Erythroblast (primary cell): Measurements from ENCODE around the gene LINGO1.

Experiments used
- GATA1 ChIP-seq: IDR thresholded peaks from 2 replicates; pipeline ENCODE4 v1.6.1; 2011; ENCODE audit warnings: low read depth, mild to moderate bottlenecking, control low read depth, low read length, moderate library complexity
- POLR2A ChIP-seq: IDR thresholded peaks from 2 replicates; pipeline ENCODE4 v1.6.1; 2011; ENCODE audit warnings: mild to moderate bottlenecking, low read length

DNA sequence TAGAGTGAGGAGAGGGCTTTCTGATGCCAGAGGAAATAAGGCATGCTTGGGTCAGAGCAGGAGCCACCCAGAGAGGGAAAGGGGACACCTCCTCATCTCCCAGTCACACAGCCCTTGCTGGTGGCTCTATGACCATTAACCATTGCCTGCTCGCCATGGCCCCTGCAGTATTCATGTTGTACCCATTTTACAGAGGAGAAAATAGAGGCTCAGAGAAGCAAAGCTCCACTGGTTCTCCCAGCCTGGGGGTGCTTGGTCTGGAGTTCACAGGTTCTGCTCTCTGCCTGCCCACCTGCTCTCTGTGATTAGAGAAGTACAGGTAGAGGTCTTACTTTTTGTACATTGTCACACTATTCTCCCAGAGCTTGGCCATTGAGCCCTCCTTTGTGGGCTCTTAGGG lies 56.2 kb downstream of the LINGO1 start:
- TF ChIP-seq POLR2A (no peak), GATA1 (no peak)
